IMR-90 (cell line): ENCODE data around the gene ARHGAP15. TPM values are rescaled to one million over a fixed set of nuclear protein-coding genes. Genes with fewer than 3 reads are reported as not detected.

Experiments used
- ATAC-seq: fragments of 200-7000 bp; cut with Tn5 transposase; 2 replicates; pipeline ENCODE4 v1.9.1; 2020; ENCODE audit warnings: low read depth, mild to moderate bottlenecking, moderate library complexity
- BruUV-seq: library from RNA; stranded (reverse); fragments of 400-500 nt; replicated peaks from 2 replicates; lab custom pipeline; 2021; lab: Mats Ljungman, UMichigan
- CTCF ChIA-PET: fragments of 300-600 bp; formaldehyde crosslinking; extraction: SDS; loops from one replicate; lab custom pipeline; 2021; ENCODE audit warnings: antibody characterized with exemption; lab: Yijun Ruan, JAX
- POLR2A ChIA-PET: fragments of 300-600 bp; sonication (Branson Sonifier 250); formaldehyde crosslinking; loops from one replicate; lab custom pipeline; 2022; ENCODE audit warnings: antibody characterized with exemption; ENCODE audit not compliant: unreplicated experiment; lab: Charles Lee
- DNase-seq: peaks from one replicate; pipeline ENCODE4 v3.0.0; 2013
- H2AFZ ChIP-seq: replicated peaks from 2 replicates; pipeline ENCODE3; 2013; ENCODE audit warnings: low read length, mild to moderate bottlenecking; ENCODE audit not compliant: poor library complexity
- H2AK5ac ChIP-seq: 2 replicates; pipeline ENCODE4 v1.6.1; 2013; ENCODE audit warnings: low read depth, low read length, inconsistent platforms
- H2AK9ac ChIP-seq: replicated peaks from 2 replicates; pipeline ENCODE3; 2013; ENCODE audit warnings: mild to moderate bottlenecking, low read depth, low read length, moderate library complexity; ENCODE audit not compliant: poor library complexity
- H2BK120ac ChIP-seq: 2 replicates; pipeline ENCODE4 v1.6.1; 2013; ENCODE audit warnings: low read depth, low read length, inconsistent platforms
- H2BK15ac ChIP-seq: 3 replicates; pipeline ENCODE4 v1.6.1; 2013; ENCODE audit warnings: low read depth, low read length, inconsistent platforms
- H2BK20ac ChIP-seq: 2 replicates; pipeline ENCODE4 v1.6.1; 2013; ENCODE audit warnings: low read depth, mild to moderate bottlenecking, inconsistent platforms, low read length, moderate library complexity
- H2BK5ac ChIP-seq: 2 replicates; pipeline ENCODE4 v1.6.1; 2013; ENCODE audit warnings: mild to moderate bottlenecking, low read depth, low read length, inconsistent platforms; ENCODE audit not compliant: poor library complexity, severe bottlenecking
- H3K14ac ChIP-seq: replicated peaks from 2 replicates; pipeline ENCODE4 v1.6.1; 2013; ENCODE audit warnings: low read depth, low read length, inconsistent platforms
- H3K18ac ChIP-seq: 2 replicates; pipeline ENCODE4 v1.6.1; 2013; ENCODE audit warnings: low read depth, low read length, control low read depth
- H3K23ac ChIP-seq: 2 replicates; pipeline ENCODE4 v1.6.1; 2013; ENCODE audit warnings: low read depth, low read length, inconsistent platforms
- H3K27ac ChIP-seq: 2 replicates; pipeline ENCODE4 v1.5.1; 2013; ENCODE audit warnings: mild to moderate bottlenecking, control low read depth, low read length; ENCODE audit not compliant: insufficient read depth
- H3K27me3 ChIP-seq: 2 replicates; pipeline ENCODE4 v1.6.1; 2013; ENCODE audit warnings: low read length; ENCODE audit not compliant: control insufficient read depth, insufficient read depth
- H3K36me3 ChIP-seq: 2 replicates; pipeline ENCODE4 v1.6.1; 2013; ENCODE audit warnings: low read length, mixed read lengths; ENCODE audit not compliant: control insufficient read depth, insufficient read depth
- H3K4ac ChIP-seq: 2 replicates; pipeline ENCODE4 v1.6.1; 2013; ENCODE audit warnings: low read depth, low read length, inconsistent platforms
- H3K4me1 ChIP-seq: 2 replicates; pipeline ENCODE4 v1.6.1; 2013; ENCODE audit warnings: low read length, mixed read lengths; ENCODE audit not compliant: control insufficient read depth, insufficient read depth
- H3K4me2 ChIP-seq: 2 replicates; pipeline ENCODE4 v1.6.1; 2013; ENCODE audit warnings: low read depth, mild to moderate bottlenecking, control low read depth, low read length, moderate library complexity
- H3K4me3 ChIP-seq: 2 replicates; pipeline ENCODE4 v1.5.1; 2013; ENCODE audit warnings: low read depth, mild to moderate bottlenecking, control low read depth, low read length, moderate library complexity; ENCODE audit not compliant: insufficient read depth
- H3K56ac ChIP-seq: 2 replicates; pipeline ENCODE4 v1.6.1; 2013; ENCODE audit warnings: low read length, inconsistent platforms; ENCODE audit not compliant: insufficient read depth; ENCODE audit errors: extremely low read depth
- H3K79me1 ChIP-seq, 2 experiments: 2 replicates each; pipeline ENCODE4 v1.6.1; 2013; ENCODE audit warnings: low read length in 2 of 2, inconsistent platforms in 1 of 2, low read depth in 1 of 2
- H3K9ac ChIP-seq: 2 replicates; pipeline ENCODE4 v1.6.1; 2013; ENCODE audit warnings: low read depth, low read length, control low read depth
- H3K9me1 ChIP-seq: 2 replicates; pipeline ENCODE4 v1.6.1; 2013; ENCODE audit warnings: low read length, inconsistent platforms; ENCODE audit not compliant: insufficient read depth
- H3K9me3 ChIP-seq: 2 replicates; pipeline ENCODE4 v1.6.1; 2013; ENCODE audit warnings: low read length; ENCODE audit not compliant: control insufficient read depth, insufficient read depth
- H4K20me1 ChIP-seq: 2 replicates; pipeline ENCODE4 v1.6.1; 2013; ENCODE audit warnings: low read length, inconsistent platforms; ENCODE audit not compliant: insufficient read depth
- H4K5ac ChIP-seq: 2 replicates; pipeline ENCODE4 v1.6.1; 2013; ENCODE audit warnings: mild to moderate bottlenecking, low read depth, low read length, control low read depth
- H4K8ac ChIP-seq, 2 experiments: 2 replicates each; pipeline ENCODE4 v1.6.1; 2013; ENCODE audit warnings: low read depth in 2 of 2, low read length in 2 of 2, control low read depth in 1 of 2, inconsistent platforms in 1 of 2
- H4K91ac ChIP-seq: 2 replicates; pipeline ENCODE4 v1.6.1; 2013; ENCODE audit warnings: low read depth, low read length, inconsistent platforms; ENCODE audit not compliant: insufficient read depth
- BHLHE40 ChIP-seq: fragments of 150-350 bp; IDR thresholded peaks from 2 replicates; pipeline ENCODE4 v1.6.1; 2016; ENCODE audit warnings: mild to moderate bottlenecking, low read depth, low read length
- CEBPB ChIP-seq: IDR thresholded peaks from 2 replicates; pipeline ENCODE4 v1.6.1; 2012; ENCODE audit warnings: low read depth, low read length, improper control_type of control experiment
- CHD1 ChIP-seq: IDR thresholded peaks from 2 replicates; pipeline ENCODE4 v1.6.1; 2012; ENCODE audit warnings: low read depth, low read length, improper control_type of control experiment
- CTCF ChIP-seq: conservative IDR thresholded peaks from 2 replicates; pipeline ENCODE4 v1.5.1; 2012; ENCODE audit warnings: mild to moderate bottlenecking, low read depth, low read length, improper control_type of control experiment
- ELK1 ChIP-seq: fragments of 150-350 bp; IDR thresholded peaks from 2 replicates; pipeline ENCODE4 v1.6.1; 2016; ENCODE audit warnings: low read depth, mild to moderate bottlenecking, low read length, moderate library complexity, borderline replicate concordance
- FOS ChIP-seq: fragments of 150-350 bp; IDR thresholded peaks from 2 replicates; pipeline ENCODE4 v1.6.1; 2016; ENCODE audit warnings: low read depth, low read length
- MAFK ChIP-seq: IDR thresholded peaks from 2 replicates; pipeline ENCODE4 v1.6.1; 2012; ENCODE audit warnings: low read depth, low read length, improper control_type of control experiment
- MAZ ChIP-seq: IDR thresholded peaks from 2 replicates; pipeline ENCODE4 v1.6.1; 2012; ENCODE audit warnings: low read depth, mild to moderate bottlenecking, low read length, improper control_type of control experiment, moderate library complexity, borderline replicate concordance
- MXI1 ChIP-seq: IDR thresholded peaks from 2 replicates; pipeline ENCODE4 v1.6.1; 2012; ENCODE audit warnings: low read depth, mild to moderate bottlenecking, low read length, moderate library complexity, borderline replicate concordance
- NFE2L2 ChIP-seq: fragments of 150-350 bp; IDR thresholded peaks from 2 replicates; pipeline ENCODE4 v1.6.1; 2016; ENCODE audit warnings: low read depth, mild to moderate bottlenecking, low read length
- POLR2A ChIP-seq: IDR thresholded peaks from 2 replicates; pipeline ENCODE4 v1.6.1; 2012; ENCODE audit warnings: mild to moderate bottlenecking, low read depth, low read length
- RAD21 ChIP-seq: IDR thresholded peaks from 2 replicates; pipeline ENCODE4 v1.6.1; 2012; ENCODE audit warnings: low read length, improper control_type of control experiment
- RCOR1 ChIP-seq: IDR thresholded peaks from 2 replicates; pipeline ENCODE4 v1.6.1; 2012; ENCODE audit warnings: mild to moderate bottlenecking, low read length, improper control_type of control experiment; ENCODE audit not compliant: insufficient replicate concordance
- RFX5 ChIP-seq: IDR thresholded peaks from 2 replicates; pipeline ENCODE4 v1.8.0; 2012; ENCODE audit warnings: low read depth, mild to moderate bottlenecking, low read length, moderate library complexity
- SMC3 ChIP-seq: fragments of 150-350 bp; IDR thresholded peaks from 2 replicates; pipeline ENCODE4 v1.6.1; 2016; ENCODE audit warnings: low read depth, mild to moderate bottlenecking, antibody characterized with exemption, low read length, moderate library complexity
- USF2 ChIP-seq: fragments of 150-350 bp; IDR thresholded peaks from 2 replicates; pipeline ENCODE4 v1.6.1; 2017; ENCODE audit warnings: mild to moderate bottlenecking, antibody characterized with exemption, low read length, low read depth
- WGBS, 2 experiments: methylation state at CpG; one replicate each; pipeline versions ENCODE4 v1.1.5 to v1.1.7; 2013; ENCODE audit warnings: missing lambda C conversion rate in 2 of 2; ENCODE audit not compliant: insufficient read length in 1 of 2; ENCODE audit errors: extremely low coverage in 2 of 2; 5-methylcytosine and 5-hydroxymethylcytosine counted together
- dilution Hi-C: fragments of 300-500 bp; cut with HindIII; formaldehyde crosslinking; loops from one replicate; pipeline ENCODE4 v1.14.3; 2018; ENCODE audit warnings: low sequenced_read_pairs; ENCODE audit not compliant: unreplicated experiment
- in situ Hi-C: fragments of 300-500 bp; cut with MboI; formaldehyde crosslinking; loops from 3 replicates; pipeline ENCODE4 v1.14.3; 2019; ENCODE audit warnings: low sequenced_read_pairs, inconsistent platforms, mixed read lengths
- intact Hi-C: fragments of 100-400 bp; cut with micrococcal nuclease; formaldehyde crosslinking; loops from 2 replicates; pipeline ENCODE4 v1.10.0; 2022
- polyA plus RNA-seq, 3 experiments: library from polyadenylated mRNA; depleted of rRNA; stranded (reverse); fragments of >200 nt; gene quantifications; 2 replicates each; pipeline ENCODE4 v1.2.3, GENCODE V29; 2012; ENCODE audit warnings: low replicate concordance in 1 of 3
- total RNA-seq: library from RNA; depleted of rRNA; stranded (reverse); fragments of >200 nt; gene quantifications from 2 replicates; pipeline ENCODE4 v1.2.3, GENCODE V29; 2012

Gene ARHGAP15
- total and polyA plus RNA-seq, 2 of the 4 experiments (the other 2 are of a cell fraction): not detected

- ChIA-PET CTCF (no interaction called here), POLR2A (no interaction called here)
- Histone ChIP-seq H4K8ac (no peak overlapping the region), H3K9me1 (0 out of 2 replicates have a peak, but pooled peaks cover 2% of the 10 kb centered on the region), H3K27me3 (no peaks in the 10 kb centered on the region), H4K91ac (no peak overlapping the region), H3K4me2 (no peak overlapping the region), H3K36me3 (no peaks in the 10 kb centered on the region), H2BK20ac (no peak overlapping the region), H3K79me1 (no peaks in the 10 kb centered on the region), H3K18ac (no peak overlapping the region), H2BK120ac (no peak overlapping the region), H3K23ac (no peak overlapping the region), H2AK9ac (no peak overlapping the region), H3K4me3 (no peak overlapping the region), H2AFZ (peak overlapping the region; percentile 67), H3K9ac (no peak overlapping the region), H2BK15ac (no peak overlapping the region), H2BK5ac (no peak overlapping the region), H3K56ac (no peak overlapping the region), H2AK5ac (no peak overlapping the region), H3K9me3 (no peaks in the 10 kb centered on the region), H3K14ac (no peak overlapping the region; the same call in 1 of the 2 replicates), H4K5ac (no peak overlapping the region), H4K20me1 (no peaks in the 10 kb centered on the region), H3K4ac (no peak overlapping the region), H3K27ac (no peak overlapping the region), H3K4me1 (no peaks in the 10 kb centered on the region)
- in situ Hi-C loops (no loop called here), dilution Hi-C loops (no loop called here), intact Hi-C loops (no loop called here)
- ATAC-seq (no peak), DNase-seq (no peak)
- no TSS peak for BruUV-seq
- WGBS, 2 experiments: no CpG with 5 or more reads among the region's 2 CpGs
- TF ChIP-seq SMC3 (no peak), BHLHE40 (no peak), MAFK (no peak), POLR2A (no peak), RFX5 (no peak), FOS (no peak), MAZ (no peak), USF2 (no peak), MXI1 (no peak), RCOR1 (no peak), CHD1 (no peak), ELK1 (no peak), CEBPB (no peak), NFE2L2 (no peak), CTCF (no peak), RAD21 (no peak)
These were observed 228.7 kb downstream of the ARHGAP15 start for GRCh38 chr2:143357966-143358365.
